Testis (tissue), 3 donors: Measurements from ENCODE around the gene SMIM5. TPM values are rescaled to one million over a fixed set of nuclear protein-coding genes. Genes with fewer than 3 reads are reported as not detected.

Experiments used
- DNase-seq: peaks from one replicate; pipeline ENCODE4 v3.0.0-alpha.2; 2019
- H3K27ac ChIP-seq, 2 donors: fragments of 200-600 bp; sonication (generic); one replicate each; pipeline ENCODE4 v1.5.1; 2019
- H3K27me3 ChIP-seq: fragments of 200-600 bp; sonication (generic); one replicate; pipeline ENCODE4 v1.5.1; 2019
- H3K36me3 ChIP-seq: fragments of 200-600 bp; sonication (generic); one replicate; pipeline ENCODE4 v1.5.1; 2017; ENCODE audit warnings: low read depth; ENCODE audit errors: missing control alignments
- H3K4me1 ChIP-seq: fragments of 200-600 bp; sonication (generic); one replicate; pipeline ENCODE4 v1.5.1; 2019
- H3K4me3 ChIP-seq, 2 donors: fragments of 200-600 bp; sonication (generic); one replicate each; pipeline ENCODE4 v1.5.1; 2017 to 2019
- H3K9me3 ChIP-seq: fragments of 200-600 bp; sonication (generic); one replicate; pipeline ENCODE4 v1.5.1; 2017
- POLR2A ChIP-seq: fragments of 450-650 bp; IDR thresholded peaks from one replicate; pipeline ENCODE4 v1.6.1; 2017; ENCODE audit warnings: antibody characterized with exemption, mild to moderate bottlenecking, moderate library complexity
- WGBS, 2 donors: methylation state at CpG; one replicate each; pipeline ENCODE4 v1.1.5; 2018; 5-methylcytosine and 5-hydroxymethylcytosine counted together
- intact Hi-C: fragments of 100-400 bp; cut with DNase I; formaldehyde crosslinking; loops from one replicate; pipeline ENCODE4 v1.15.1; 2023; ENCODE audit warnings: low total_unique reads
- polyA plus RNA-seq: library from polyadenylated mRNA; stranded (reverse); fragments of 350-450 nt; fragmentation: Illumina TruSeq; extraction: RNeasy Lipid Tissue Mini Kit (QIAGEN cat#74804); gene quantifications from one replicate; pipeline ENCODE4 v1.2.3, GENCODE V29; 2014; ENCODE audit warnings: low read depth, low replicate concordance; ENCODE audit not compliant: insufficient read depth
- total RNA-seq, 2 donors: library from RNA; depleted of rRNA; stranded (reverse); fragments of >200 nt; gene quantifications; one replicate each; pipeline ENCODE4 v1.2.3, GENCODE V29; 2016
- TF ChIP-seq, protein P1 (sequence below), 3 experiments: fragments of 450-650 bp in 2 of 3; fragments of 200-600 bp in 1 of 3; sonication (generic) in 1 of 3; IDR thresholded peaks; one replicate each; pipeline ENCODE4 v1.5.1; 2016 to 2019; ENCODE audit warnings: antibody characterized with exemption in 3 of 3, mild to moderate bottlenecking in 2 of 3, moderate library complexity in 1 of 3

Gene SMIM5
- total and polyA plus RNA-seq, 3 donors from 2014 or later, result 1.9 to 2.0 (median 2.0) TPM

DNA sequence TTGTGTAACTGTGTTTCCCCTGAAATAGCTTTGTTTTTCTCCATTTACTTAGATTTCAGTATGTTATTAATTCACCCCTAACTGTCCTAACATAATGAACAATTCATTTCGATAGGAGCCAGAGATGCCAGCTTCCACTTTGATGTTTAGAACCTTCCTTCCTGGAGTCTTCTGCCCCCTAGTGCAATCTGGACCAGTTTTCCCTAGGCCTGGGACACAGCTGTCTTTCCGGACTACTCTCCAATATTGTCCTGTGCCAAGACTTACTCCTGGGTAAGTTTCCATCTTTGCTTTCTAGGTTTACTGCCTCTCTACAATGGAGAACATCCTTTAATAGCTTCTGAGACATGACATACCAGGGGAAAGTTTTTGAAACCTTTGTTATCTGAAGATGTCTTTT, 20.9 kb downstream of the SMIM5 start:
- no peak overlapping the region for H3K4me3 ChIP-seq
- no peaks in the 10 kb centered on the region for H3K27me3 ChIP-seq
- H3K36me3 ChIP-seq, result no peaks in the 10 kb centered on the region
- no peaks in the 10 kb centered on the region for H3K4me1 ChIP-seq
- TF ChIP-seq POLR2A, result no peak
- TF ChIP-seq, protein P1, sequence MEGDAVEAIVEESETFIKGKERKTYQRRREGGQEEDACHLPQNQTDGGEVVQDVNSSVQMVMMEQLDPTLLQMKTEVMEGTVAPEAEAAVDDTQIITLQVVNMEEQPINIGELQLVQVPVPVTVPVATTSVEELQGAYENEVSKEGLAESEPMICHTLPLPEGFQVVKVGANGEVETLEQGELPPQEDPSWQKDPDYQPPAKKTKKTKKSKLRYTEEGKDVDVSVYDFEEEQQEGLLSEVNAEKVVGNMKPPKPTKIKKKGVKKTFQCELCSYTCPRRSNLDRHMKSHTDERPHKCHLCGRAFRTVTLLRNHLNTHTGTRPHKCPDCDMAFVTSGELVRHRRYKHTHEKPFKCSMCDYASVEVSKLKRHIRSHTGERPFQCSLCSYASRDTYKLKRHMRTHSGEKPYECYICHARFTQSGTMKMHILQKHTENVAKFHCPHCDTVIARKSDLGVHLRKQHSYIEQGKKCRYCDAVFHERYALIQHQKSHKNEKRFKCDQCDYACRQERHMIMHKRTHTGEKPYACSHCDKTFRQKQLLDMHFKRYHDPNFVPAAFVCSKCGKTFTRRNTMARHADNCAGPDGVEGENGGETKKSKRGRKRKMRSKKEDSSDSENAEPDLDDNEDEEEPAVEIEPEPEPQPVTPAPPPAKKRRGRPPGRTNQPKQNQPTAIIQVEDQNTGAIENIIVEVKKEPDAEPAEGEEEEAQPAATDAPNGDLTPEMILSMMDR (IDR thresholded peaks at IDR 0.05), result no peak
- intact Hi-C loops, result no loop called here
- DNase-seq, result no peak
- no peak overlapping the region for H3K27ac ChIP-seq
- WGBS, 2 donors, result 36 to 56% methylated on average over 2 of the region's 2 CpGs
- no peaks in the 10 kb centered on the region for H3K9me3 ChIP-seq

DNA sequence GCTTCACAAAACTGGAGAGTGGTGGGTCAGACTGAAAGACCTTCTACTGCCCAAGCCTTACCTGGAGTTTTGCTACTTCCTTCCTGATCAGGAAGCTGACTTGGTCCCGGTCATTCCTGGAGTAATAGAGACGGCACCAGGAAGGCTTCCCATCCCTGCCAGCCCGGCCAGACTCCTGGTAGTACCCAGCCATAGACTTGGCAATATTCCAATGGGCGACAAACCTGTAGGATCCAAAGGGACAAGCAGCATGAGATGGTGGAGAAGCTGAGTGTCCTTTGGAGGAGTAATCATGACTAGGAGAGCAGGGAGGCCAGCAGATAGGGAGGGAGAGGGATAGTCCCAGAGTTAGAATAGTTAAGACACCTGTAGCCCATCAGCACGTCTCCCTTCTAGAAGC, 25.0 kb downstream of the SMIM5 start:
- no peak for DNase-seq
- no peaks in the 10 kb centered on the region for H3K36me3 ChIP-seq
- no peak overlapping the region for H3K27ac ChIP-seq
- no peak for TF ChIP-seq POLR2A
- TF ChIP-seq, protein P1 (IDR thresholded peaks at IDR 0.05), result no peak
- no peaks in the 10 kb centered on the region for H3K4me1 ChIP-seq
- no peaks in the 10 kb centered on the region for H3K9me3 ChIP-seq
- H3K27me3 ChIP-seq, result no peaks in the 10 kb centered on the region
- intact Hi-C loops, result no loop called here
- H3K4me3 ChIP-seq, result no peak overlapping the region
- 87% methylated on average over 5 of the region's 5 CpGs for WGBS, 2 donors

DNA sequence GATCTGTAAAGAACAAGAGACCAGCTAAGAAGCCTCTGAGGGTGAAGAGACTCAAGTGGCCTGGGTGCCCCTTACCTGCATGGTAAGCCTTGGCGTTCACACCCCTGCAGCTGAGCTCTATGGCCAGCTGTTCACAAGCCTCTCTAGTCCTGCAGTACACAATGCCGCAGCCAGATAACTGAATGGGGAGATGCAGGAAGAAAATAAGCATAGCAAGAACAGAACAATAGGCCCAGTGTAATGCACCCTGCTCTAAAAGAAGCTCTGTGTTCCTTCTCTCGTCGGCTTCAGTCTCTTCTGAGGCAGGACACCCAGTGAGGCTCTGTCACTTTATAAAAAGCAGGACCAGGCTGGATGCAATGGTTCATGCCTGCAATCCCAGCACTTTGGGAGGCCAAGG, 28.3 kb downstream of the SMIM5 start:
- Histone ChIP-seq H3K4me3 (no peak overlapping the region), H3K27me3 (no peaks in the 10 kb centered on the region), H3K36me3 (no peaks in the 10 kb centered on the region), H3K27ac (no peak overlapping the region), H3K4me1 (peaks cover 7% of the 10 kb centered on the region), H3K9me3 (no peaks in the 10 kb centered on the region)
- 75 to 81% methylated on average over 4 of the region's 4 CpGs for WGBS, 2 donors
- TF ChIP-seq, protein P1 (IDR thresholded peaks at IDR 0.05), result no peak
- TF ChIP-seq POLR2A, result no peak
- peak; percentile 35 for DNase-seq
- intact Hi-C loops, result no loop called here

DNA sequence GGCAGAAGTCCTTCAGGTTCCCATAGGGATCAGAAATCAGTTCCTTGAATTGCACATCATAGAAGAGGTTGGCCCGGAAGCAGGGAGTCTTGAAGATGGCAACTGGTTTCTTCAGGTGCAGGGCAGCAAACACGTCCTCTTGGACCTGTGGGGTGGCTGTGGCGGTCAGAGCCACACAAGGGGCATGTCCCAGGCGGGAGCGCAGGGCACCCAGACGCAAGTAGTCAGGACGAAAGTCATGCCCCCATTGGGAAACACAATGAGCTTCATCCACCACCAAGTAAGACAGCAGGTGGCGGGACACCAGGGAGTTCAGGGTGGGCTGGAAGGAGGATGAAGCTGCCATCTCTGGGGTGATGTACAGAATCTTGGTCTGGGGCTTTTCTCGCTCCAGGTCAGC, 29.3 kb downstream of the SMIM5 start:
- no peak for DNase-seq
- 95 to 97% methylated on average over 7 to 9 of the region's 9 CpGs for WGBS, 2 donors
- H3K9me3 ChIP-seq, result no peaks in the 10 kb centered on the region
- no peak overlapping the region for H3K27ac ChIP-seq
- intact Hi-C loops, result no loop called here
- H3K27me3 ChIP-seq, result no peaks in the 10 kb centered on the region
- H3K4me1 ChIP-seq, result peaks cover 7% of the 10 kb centered on the region
- no peak for TF ChIP-seq POLR2A
- TF ChIP-seq, protein P1 (IDR thresholded peaks at IDR 0.05), result no peak
- H3K4me3 ChIP-seq, result no peak overlapping the region
- H3K36me3 ChIP-seq, result no peaks in the 10 kb centered on the region

DNA sequence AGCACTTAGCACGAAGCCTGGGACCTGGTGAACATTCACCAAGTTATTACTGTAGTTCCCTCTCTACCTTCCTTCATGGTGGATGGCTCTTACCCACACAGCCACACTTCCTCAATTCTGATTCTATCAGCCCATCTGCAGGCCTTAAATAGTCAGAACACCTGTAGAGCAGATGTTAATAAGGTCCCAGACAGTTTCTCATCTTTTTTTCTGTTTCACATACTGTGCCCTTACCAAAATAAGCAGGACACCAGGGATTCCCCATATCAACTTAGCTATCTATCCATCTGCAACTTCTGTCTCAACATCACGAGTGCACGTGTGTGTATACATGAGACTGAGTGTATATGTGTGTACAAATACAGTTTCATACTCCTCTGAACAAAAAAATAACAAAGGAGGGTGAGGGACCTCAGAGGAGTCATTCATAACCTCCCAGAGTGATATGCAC, 30.9 kb downstream of the SMIM5 start:
- Histone ChIP-seq H3K36me3 (no peaks in the 10 kb centered on the region), H3K27me3 (no peaks in the 10 kb centered on the region), H3K4me1 (peaks cover 15% of the 10 kb centered on the region), H3K4me3 (no peak overlapping the region), H3K27ac (no peak overlapping the region), H3K9me3 (no peaks in the 10 kb centered on the region)
- DNase-seq, result no peak
- intact Hi-C loops, result no loop called here
- WGBS, 2 donors, result 87 to 92% methylated on average over 3 of the region's 3 CpGs
- TF ChIP-seq POLR2A, result no peak
- TF ChIP-seq, protein P1 (IDR thresholded peaks at IDR 0.05), result no peak
